Glutamatergic neuron (in vitro differentiated cells): Measurements from ENCODE around the gene CHID1. TPM values are rescaled to one million over a fixed set of nuclear protein-coding genes. Genes with fewer than 3 reads are reported as not detected.

Experiments
- DNase-seq: peaks from one replicate; pipeline ENCODE4 v3.0.0; 2022
- H3K27ac Mint-ChIP-seq: one replicate; pipeline ENCODE4 v1.8.0; 2020; ENCODE audit warnings: mild to moderate bottlenecking, mixed read lengths, inconsistent platforms; ENCODE audit not compliant: unreplicated experiment
- H3K27me3 Mint-ChIP-seq: one replicate; pipeline ENCODE4 v1.8.0; 2020; ENCODE audit warnings: mild to moderate bottlenecking, moderate library complexity, mixed read lengths, inconsistent platforms; ENCODE audit not compliant: unreplicated experiment
- H3K36me3 Mint-ChIP-seq: one replicate; pipeline ENCODE4 v1.8.0; 2020; ENCODE audit warnings: mild to moderate bottlenecking, mixed read lengths, inconsistent platforms; ENCODE audit not compliant: unreplicated experiment
- H3K4me1 Mint-ChIP-seq: one replicate; pipeline ENCODE4 v1.8.0; 2020; ENCODE audit warnings: mild to moderate bottlenecking, low read depth, mixed read lengths, inconsistent platforms; ENCODE audit not compliant: unreplicated experiment
- H3K4me3 Mint-ChIP-seq: one replicate; pipeline ENCODE4 v1.8.0; 2020; ENCODE audit warnings: mild to moderate bottlenecking, mixed read lengths, inconsistent platforms; ENCODE audit not compliant: unreplicated experiment
- H3K9me3 Mint-ChIP-seq: one replicate; pipeline ENCODE4 v1.8.0; 2020; ENCODE audit warnings: mild to moderate bottlenecking, moderate library complexity, mixed read lengths, inconsistent platforms; ENCODE audit not compliant: unreplicated experiment
- total RNA-seq: library from RNA; stranded (reverse); fragmentation: NEBNext Ultra II Directional; extraction: Animal tissue kit (Norgen Biotek cat#: 25700); gene quantifications from one replicate; pipeline ENCODE4 v1.2.1, GENCODE V29; 2021; ENCODE audit not compliant: unreplicated experiment
- TF ChIP-seq, protein P1 (sequence below): fragments of 200-600 bp; sonication (generic); IDR thresholded peaks from one replicate; pipeline ENCODE4 v1.5.0; 2021; ENCODE audit not compliant: partially characterized antibody, unreplicated experiment

Gene CHID1
- total RNA-seq, 1 donor from 2014 or later = 56.1 TPM

DNA sequence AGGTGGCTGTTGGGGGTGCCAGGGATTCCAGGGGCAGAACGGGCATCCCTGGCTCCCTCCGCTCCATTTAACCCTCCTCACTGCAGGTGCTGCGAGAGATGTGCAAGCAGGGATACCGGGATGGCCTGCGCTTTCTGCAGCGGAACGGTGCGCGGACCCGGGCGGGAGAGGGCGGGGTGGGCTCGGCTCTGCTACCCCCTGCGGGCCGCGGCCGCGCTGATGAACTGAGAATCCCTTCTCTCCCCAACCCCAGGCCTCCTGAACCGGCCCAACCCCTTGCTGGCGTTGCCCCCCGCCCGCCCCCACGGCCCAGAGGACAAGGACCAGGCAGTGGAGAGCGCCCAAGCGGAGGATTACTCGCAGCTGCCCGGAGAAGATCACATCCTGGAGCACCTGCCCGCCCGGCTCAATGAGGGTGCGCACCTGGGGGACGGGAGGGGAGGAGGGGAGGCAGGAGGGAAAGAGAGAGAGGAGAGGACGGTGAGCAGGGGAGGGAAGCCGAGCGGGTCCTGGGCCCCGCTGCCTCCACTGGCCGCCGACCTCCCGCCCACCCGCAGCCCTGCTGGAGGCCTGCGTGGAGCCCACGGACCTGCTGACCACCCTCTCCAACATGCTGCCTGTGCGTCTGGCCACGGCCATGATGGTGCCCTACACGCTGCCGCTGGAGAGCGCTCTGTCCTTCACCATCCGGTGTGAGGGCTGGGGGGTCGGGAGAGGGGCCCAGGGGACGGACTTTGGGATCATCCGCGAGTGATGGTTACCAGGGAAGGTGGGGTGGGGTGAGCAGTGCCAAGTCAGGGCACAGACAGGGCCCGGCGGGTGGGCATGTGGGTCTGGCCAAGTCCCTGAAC is 86.9 kb downstream of the CHID1 start:
- peaks cover 8% of the 10 kb centered on the region for H3K4me1 Mint-ChIP-seq
- peak; percentile 15 for DNase-seq
- H3K27me3 Mint-ChIP-seq = peaks cover 13% of the 10 kb centered on the region
- peaks cover 3% of the 10 kb centered on the region for H3K9me3 Mint-ChIP-seq
- no peak overlapping the region for H3K4me3 Mint-ChIP-seq
- no peak overlapping the region for H3K27ac Mint-ChIP-seq
- no peaks in the 10 kb centered on the region for H3K36me3 Mint-ChIP-seq
- TF ChIP-seq, protein P1, sequence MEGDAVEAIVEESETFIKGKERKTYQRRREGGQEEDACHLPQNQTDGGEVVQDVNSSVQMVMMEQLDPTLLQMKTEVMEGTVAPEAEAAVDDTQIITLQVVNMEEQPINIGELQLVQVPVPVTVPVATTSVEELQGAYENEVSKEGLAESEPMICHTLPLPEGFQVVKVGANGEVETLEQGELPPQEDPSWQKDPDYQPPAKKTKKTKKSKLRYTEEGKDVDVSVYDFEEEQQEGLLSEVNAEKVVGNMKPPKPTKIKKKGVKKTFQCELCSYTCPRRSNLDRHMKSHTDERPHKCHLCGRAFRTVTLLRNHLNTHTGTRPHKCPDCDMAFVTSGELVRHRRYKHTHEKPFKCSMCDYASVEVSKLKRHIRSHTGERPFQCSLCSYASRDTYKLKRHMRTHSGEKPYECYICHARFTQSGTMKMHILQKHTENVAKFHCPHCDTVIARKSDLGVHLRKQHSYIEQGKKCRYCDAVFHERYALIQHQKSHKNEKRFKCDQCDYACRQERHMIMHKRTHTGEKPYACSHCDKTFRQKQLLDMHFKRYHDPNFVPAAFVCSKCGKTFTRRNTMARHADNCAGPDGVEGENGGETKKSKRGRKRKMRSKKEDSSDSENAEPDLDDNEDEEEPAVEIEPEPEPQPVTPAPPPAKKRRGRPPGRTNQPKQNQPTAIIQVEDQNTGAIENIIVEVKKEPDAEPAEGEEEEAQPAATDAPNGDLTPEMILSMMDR = no peak

DNA sequence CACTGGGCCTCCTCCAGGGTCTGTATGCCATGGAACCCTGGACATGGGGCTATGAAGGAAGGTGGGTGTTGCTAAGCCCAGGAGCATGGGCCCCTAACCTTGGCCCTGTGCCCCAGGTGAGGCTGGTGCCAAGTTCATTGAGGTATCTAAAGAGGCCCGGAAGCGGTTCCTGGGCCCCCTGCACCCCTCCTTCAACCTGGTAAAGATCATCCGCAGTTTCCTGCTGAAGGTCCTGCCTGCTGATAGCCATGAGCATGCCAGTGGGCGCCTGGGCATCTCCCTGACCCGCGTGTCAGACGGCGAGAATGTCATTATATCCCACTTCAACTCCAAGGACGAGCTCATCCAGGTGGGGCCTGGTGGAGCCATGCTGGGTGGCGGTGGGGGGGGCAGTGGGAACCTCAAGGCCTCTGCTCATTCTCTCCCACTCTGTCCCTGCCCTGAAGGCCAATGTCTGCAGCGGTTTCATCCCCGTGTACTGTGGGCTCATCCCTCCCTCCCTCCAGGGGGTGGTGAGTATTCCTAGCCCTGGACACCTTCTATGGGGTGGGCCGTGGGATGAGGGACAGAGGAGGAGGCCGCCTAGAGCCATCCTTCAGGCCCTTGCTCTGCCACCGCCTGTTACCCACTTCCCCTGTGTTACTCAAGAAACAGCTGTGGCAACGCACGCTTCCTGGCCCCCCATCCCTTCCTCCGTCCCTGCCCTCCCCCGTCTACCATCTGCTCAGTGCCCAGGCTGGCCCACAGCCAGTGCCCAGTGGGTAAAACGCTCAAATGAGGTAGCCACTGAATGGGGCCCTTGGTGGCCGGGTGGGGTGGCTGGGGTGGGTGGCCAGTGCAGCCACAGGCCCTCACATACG is 88.9 kb downstream of the CHID1 start:
- Mint-ChIP-seq H3K27ac (no peak overlapping the region), H3K4me1 (no peaks in the 10 kb centered on the region), H3K4me3 (no peak overlapping the region), H3K9me3 (peaks cover 3% of the 10 kb centered on the region), H3K27me3 (peaks cover 14% of the 10 kb centered on the region), H3K36me3 (no peaks in the 10 kb centered on the region)
- no peak for DNase-seq
- TF ChIP-seq, protein P1 = no peak

DNA sequence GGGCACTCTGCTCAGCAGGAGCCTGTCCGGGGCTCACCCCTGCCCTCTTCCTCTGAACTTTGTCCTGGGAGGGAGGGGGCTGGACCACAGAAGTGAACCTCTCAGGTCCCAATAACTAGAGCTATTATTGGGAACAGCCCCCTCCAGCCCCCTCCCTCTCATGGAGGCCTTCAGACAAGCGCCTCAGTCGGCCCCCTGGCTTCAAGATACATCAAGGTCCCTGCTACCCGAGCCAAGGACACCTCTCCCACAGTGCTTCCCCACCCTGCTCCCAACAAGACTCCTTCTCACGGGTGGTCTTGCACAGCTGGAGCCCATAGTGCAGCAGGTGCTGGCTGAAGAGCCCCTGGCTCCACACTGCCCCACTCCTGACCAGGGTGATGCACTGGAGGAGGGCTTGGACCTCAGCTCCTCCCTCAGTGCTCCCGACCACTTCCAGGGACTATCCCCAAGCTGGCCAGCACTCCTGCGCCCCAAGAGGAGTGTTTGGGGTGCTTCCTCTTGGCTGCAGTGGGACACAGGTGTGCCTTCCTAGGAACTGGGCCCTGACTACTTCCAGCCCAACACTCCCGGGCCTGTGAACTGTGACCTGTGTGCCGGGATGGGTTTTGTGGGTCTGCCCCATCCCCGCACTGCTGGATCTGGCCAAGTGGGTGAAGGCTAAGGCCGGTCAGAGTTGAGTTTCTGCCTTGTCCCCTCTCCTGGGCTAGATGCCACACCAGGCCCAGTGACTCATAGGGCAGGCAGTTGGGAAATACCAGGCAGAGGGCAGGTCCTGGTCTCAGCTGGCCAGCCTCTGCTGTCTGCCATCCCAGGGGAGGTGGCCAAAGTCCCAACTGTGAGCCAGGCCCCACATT is 89.7 kb downstream of the CHID1 start:
- no peaks in the 10 kb centered on the region for H3K36me3 Mint-ChIP-seq
- peak overlapping the region; percentile 84 for H3K4me3 Mint-ChIP-seq
- peak; percentile 27 for DNase-seq
- TF ChIP-seq, protein P1 = no peak
- H3K27me3 Mint-ChIP-seq = peaks cover 10% of the 10 kb centered on the region
- no peaks in the 10 kb centered on the region for H3K4me1 Mint-ChIP-seq
- H3K9me3 Mint-ChIP-seq = no peaks in the 10 kb centered on the region
- no peak overlapping the region for H3K27ac Mint-ChIP-seq

DNA sequence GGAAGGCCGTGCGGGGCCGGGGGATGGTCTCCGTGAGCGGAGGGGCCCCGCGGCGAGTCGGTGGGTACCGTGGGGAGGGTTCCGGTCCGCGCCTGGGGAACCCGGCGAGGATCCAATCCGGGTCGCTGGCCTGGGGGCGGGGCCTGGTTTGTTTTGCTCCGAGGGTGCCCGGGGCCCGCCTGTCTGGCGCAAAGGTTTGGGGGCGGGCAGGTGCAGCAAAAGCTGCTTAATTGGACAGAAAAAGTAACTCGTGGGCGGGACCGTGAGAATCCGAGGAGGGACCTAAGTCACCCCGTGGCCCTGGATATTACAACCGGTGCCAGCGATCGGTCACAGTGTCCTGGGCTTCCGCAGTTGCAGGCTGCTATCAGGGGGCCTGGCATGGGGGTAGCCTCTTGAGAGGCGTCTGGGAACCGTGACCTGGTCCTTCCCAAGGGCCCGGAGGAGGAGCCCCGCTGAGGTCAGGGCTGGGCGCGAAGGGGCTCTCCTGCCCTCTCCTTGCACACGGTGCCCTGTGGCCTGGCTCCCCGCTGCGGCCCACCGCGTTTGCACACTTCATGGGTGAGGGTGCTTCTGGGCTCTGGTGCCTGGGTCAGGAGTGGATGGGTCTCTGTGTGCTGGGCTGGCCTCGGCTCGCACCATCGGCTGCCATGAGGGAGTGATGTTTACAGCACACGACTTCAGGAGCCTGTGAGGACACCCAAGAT is 90.5 kb downstream of the CHID1 start:
- H3K36me3 Mint-ChIP-seq = no peaks in the 10 kb centered on the region
- no peak overlapping the region for H3K27ac Mint-ChIP-seq
- DNase-seq = peak; percentile 61

More for the DNA sequence above, 90.5 kb downstream of the CHID1 start:
- H3K27me3 Mint-ChIP-seq = peaks cover 8% of the 10 kb centered on the region
- TF ChIP-seq, protein P1 = no peak
- H3K9me3 Mint-ChIP-seq = no peaks in the 10 kb centered on the region
- no peaks in the 10 kb centered on the region for H3K4me1 Mint-ChIP-seq
- H3K4me3 Mint-ChIP-seq = peak overlapping the region; percentile 84
